Measurements from ENCODE around the gene CHCHD3.

CHCHD3 gene

DNA sequence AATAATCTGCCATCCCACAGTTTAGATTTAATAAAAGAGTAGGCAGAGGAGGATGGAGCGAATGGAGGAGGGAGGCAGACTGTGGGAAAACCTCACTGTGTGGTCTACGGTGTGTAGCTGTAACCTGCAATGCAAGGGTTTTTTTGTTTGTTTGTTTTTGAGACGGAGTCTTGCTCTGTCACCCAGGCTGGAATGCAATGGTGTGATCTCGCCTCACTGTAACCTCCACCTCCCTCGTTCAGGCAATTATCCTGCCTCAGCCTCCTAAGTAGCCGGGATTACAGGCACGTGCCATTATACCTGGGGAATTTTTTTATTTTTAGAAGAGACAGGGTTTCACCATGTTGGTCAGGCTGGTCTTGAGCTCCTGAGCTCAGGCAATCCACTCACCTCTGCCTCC, 321.0 kb downstream of the CHCHD3 start:
- DNase-seq: no peak

- no peak for DNase-seq
Observed at GRCh38 chr7:132760244-132760623, 321.7 kb downstream of the CHCHD3 start.

GRCh38 chr7:132759482-132760243, 322.2 kb downstream of the CHCHD3 start:
- no peak for DNase-seq

- DNase-seq: no peak
Observed at GRCh38 chr7:132758986-132759385, 322.9 kb downstream of the CHCHD3 start.

DNA sequence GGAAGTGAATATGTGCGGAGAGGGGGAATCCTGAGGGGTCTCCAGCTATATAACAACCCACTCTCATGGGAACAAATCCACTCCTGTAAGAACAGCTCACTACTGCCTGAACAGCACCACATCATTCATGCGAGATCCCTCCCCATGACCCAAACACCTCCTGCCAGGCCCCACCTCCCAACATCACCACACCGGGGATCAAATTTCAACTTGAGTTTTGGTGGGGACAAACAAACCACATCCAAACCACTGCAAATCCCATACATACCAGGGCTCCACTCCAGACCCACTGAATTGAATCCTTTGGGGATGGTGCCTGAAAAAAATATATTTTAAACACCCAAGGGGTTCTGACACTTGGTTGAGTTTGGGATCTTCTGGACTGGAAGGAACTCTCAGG, 324.1 kb downstream of the CHCHD3 start:
- no peak for DNase-seq

DNA sequence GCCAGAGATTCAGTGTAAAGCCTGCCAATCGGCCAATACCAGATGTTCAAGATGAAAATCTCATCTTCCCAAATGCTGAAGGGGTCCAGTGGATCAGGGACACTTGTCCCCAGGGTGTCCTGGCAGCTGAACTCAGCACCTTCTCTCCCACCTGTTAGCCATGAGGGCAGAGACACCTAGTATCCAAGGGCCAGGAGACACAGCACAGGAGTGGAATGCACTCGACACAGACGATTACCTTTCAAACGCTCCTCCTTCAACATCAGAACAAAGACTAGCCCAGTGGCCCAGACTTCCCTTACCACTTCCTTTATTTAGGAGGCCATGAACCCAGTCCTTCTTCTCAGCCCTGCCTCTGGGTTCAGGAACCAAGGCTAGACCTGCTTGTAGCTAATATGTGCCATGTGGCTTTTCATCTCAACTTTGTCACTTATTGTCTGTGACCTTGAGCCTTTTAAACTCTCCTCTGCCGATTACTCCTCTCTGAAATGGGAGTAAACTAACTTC, 325.4 kb downstream of the CHCHD3 start:
- DNase-seq: no peak

- no peak for DNase-seq
Observed at GRCh38 chr7:132755538-132756483, 326.1 kb downstream of the CHCHD3 start.

GRCh38 chr7:132752431-132752830, 329.5 kb downstream of the CHCHD3 start:
- no peak for DNase-seq

GRCh38 chr7:132751244-132751647, 330.6 kb downstream of the CHCHD3 start:
- DNase-seq: no peak

DNA sequence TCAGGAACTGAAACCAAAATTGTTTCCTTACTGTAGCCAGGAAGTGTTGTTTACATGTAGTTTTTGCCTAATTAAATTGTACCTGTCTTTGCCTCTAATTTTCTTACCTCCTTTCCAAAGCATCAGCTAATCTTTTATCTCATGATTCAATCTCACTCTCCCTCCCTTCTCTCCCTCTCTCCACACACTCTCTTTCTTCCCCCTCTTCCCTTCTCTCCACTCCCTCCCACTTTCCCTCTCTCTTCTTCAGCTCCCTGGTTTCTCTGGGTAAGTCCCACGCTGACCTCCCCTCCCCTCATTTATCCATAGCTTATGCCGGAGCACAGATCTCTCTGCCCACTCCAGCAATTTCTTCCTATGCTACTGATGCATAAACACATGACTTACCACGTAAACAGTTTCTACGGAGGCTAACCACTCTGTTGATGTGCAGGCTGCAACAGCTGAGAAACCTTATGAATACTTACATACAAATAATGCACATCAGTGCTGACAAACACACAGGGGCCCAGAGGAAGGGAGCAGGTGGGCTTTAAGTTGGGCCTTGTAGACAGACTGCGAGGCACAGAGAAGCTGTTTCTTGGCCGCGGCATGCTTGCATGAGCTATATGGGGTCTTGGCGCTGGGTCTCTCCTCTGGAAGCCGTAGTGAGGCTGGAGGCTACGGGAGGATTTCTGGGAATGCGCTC, 331.2 kb downstream of the CHCHD3 start:
- DNase-seq: no peak

- DNase-seq: no peak
Observed at GRCh38 chr7:132750096-132750495, 331.8 kb downstream of the CHCHD3 start.

GRCh38 chr7:132745510-132745909, 336.4 kb downstream of the CHCHD3 start:
- no peak for DNase-seq

DNA sequence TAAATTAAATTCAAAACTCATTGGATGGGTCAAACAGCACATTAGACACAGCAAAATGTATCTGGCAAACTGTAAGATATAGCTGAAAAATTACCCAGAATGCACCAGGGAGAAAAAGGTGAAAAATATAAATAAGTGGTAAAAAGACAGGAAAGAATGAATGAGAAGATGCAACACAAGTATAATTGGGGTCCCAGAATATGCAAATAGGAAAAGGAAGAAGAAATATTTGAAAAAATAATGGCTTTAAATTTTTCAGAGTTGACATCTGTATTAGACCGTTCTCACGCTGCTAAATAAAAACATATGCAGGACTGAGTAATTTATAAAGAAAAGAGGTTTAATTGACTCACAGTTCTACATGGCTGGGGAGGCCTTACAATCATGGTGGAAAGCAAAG, 337.9 kb downstream of the CHCHD3 start:
- no peak for DNase-seq

- peak; percentile 5 for DNase-seq
Observed at GRCh38 chr7:132742189-132742612, 339.7 kb downstream of the CHCHD3 start.

- DNase-seq: no peak
Observed at GRCh38 chr7:132740176-132740575, 341.7 kb downstream of the CHCHD3 start.

DNA sequence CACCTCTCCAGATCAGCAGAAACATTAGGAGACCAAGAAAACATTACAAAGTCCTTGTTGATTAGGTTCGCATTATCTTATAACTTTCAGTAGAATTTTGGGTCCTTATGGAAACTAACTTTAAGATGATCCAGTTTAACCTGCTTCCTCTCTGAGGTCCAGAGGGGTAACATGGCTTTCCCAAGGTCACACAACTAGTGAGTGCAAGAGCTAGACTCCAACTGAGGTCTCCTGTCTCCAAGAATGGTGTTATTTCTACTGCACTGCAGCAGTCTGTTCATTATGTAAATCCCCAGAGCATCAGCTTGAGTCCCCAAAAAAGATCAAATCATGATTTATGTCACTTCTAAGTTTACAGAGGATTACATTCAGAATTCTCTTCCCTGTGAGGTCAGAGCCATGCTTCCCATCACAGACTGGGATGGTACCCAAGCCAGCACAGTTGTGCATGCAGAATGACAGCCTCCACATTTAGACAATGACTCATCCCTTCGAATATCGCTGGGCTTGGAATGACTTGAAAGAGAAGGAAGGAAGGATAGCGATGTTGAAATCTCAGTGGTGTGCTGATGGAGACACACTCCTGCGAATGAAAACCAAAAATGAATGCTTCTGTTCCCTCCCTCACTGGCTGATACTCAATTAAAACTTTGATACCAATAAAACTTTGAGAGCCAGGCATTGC, 342.5 kb downstream of the CHCHD3 start:
- DNase-seq: peak; percentile 12

DNA sequence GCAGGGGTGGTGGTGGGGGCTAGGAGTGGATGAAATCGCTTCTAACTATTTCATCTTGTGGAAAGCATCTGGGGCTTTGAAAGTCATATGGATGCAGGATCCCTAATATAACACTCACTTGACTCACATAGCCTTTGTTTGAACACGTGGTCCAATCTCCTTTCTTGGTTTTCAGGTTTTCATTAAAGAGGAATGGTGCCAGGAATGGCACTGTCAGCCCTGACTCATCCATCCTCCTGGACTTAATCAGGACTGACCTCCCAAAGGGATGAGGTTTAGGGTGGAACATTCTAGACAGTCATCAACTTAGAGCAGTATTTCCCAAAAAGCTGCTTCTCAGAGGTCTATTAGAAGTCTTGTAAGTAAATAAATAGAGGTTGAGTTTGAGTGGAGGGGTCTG, 343.6 kb downstream of the CHCHD3 start:
- DNase-seq: no peak

- no peak for DNase-seq
Observed at GRCh38 chr7:132735476-132735875, 346.4 kb downstream of the CHCHD3 start.

Measured in GOT3 (cell line).